ENCODE data around the gene GRAMD1C. TPM values are rescaled to one million over a fixed set of nuclear protein-coding genes. Genes with fewer than 3 reads are reported as not detected.

GRAMD1C gene
- total RNA-seq, 1 donor from 2014 or later = 21.7 TPM

GRCh38 chr3:113947372-113948014, 108.9 kb downstream of the GRAMD1C start, which contains the start of gene ZDHHC23:
ZDHHC23 (plus strand) TSS chr3:113948013; CDS start chr3:113948803, 790 bp downstream.
- peaks cover 10% of the 10 kb centered on the region for H3K27me3 Mint-ChIP-seq (ENCODE audit: unreplicated experiment)
- peaks cover 29% of the 10 kb centered on the region for H3K4me1 Mint-ChIP-seq (ENCODE audit: unreplicated experiment)
- H3K36me3 Mint-ChIP-seq (ENCODE audit: low read depth, unreplicated experiment) = peaks cover 4% of the 10 kb centered on the region
- no peaks in the 10 kb centered on the region for H3K9me3 Mint-ChIP-seq (ENCODE audit: unreplicated experiment)
- DNase-seq (ENCODE audit: low spot score) = peak; percentile 64
- peak within 1 kb of the TSS; percentile 91 for H3K4me3 Mint-ChIP-seq (ENCODE audit: unreplicated experiment)
- TF ChIP-seq, protein P1, sequence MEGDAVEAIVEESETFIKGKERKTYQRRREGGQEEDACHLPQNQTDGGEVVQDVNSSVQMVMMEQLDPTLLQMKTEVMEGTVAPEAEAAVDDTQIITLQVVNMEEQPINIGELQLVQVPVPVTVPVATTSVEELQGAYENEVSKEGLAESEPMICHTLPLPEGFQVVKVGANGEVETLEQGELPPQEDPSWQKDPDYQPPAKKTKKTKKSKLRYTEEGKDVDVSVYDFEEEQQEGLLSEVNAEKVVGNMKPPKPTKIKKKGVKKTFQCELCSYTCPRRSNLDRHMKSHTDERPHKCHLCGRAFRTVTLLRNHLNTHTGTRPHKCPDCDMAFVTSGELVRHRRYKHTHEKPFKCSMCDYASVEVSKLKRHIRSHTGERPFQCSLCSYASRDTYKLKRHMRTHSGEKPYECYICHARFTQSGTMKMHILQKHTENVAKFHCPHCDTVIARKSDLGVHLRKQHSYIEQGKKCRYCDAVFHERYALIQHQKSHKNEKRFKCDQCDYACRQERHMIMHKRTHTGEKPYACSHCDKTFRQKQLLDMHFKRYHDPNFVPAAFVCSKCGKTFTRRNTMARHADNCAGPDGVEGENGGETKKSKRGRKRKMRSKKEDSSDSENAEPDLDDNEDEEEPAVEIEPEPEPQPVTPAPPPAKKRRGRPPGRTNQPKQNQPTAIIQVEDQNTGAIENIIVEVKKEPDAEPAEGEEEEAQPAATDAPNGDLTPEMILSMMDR (IDR thresholded peaks at IDR 0.05; ENCODE audit: unreplicated experiment) = no peak
- peak within 1 kb of the TSS; percentile 32 for H3K27ac Mint-ChIP-seq (ENCODE audit: unreplicated experiment)

GRCh38 chr3:113948015-113948917, 109.7 kb downstream of the GRAMD1C start:
- TF ChIP-seq, protein P1 (IDR thresholded peaks at IDR 0.05; ENCODE audit: unreplicated experiment) = no peak
- peak overlapping the region; percentile 79 for H3K4me3 Mint-ChIP-seq (ENCODE audit: unreplicated experiment)
- H3K36me3 Mint-ChIP-seq (ENCODE audit: low read depth, unreplicated experiment) = peaks cover 8% of the 10 kb centered on the region
- no peak overlapping the region for H3K27ac Mint-ChIP-seq (ENCODE audit: unreplicated experiment)
- peak; percentile 38 for DNase-seq (ENCODE audit: low spot score)
- peaks cover 13% of the 10 kb centered on the region for H3K27me3 Mint-ChIP-seq (ENCODE audit: unreplicated experiment)
- H3K4me1 Mint-ChIP-seq (ENCODE audit: unreplicated experiment) = peaks cover 25% of the 10 kb centered on the region
- H3K9me3 Mint-ChIP-seq (ENCODE audit: unreplicated experiment) = no peaks in the 10 kb centered on the region

DNA sequence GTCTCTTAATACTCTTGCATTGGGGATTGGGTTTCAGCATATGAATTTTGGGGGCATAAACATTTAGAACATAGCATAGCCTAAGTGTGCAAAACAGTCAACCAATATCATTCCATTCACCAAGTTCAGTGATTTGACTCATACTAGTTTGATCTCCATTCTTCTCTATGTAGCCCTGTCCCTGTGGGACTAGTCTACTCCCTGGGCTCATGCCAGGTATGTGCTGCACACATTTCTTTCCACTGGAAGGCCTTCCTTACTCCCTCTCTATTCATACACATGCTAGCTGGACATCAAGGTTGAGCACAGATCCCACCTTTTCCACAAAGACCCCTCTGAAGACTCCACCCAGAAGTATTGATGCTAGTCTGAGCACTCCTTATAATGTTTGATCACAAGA, 114.3 kb downstream of the GRAMD1C start:
- Mint-ChIP-seq H3K4me1 (ENCODE audit: unreplicated experiment) (peaks cover 19% of the 10 kb centered on the region), H3K9me3 (ENCODE audit: unreplicated experiment) (no peaks in the 10 kb centered on the region), H3K36me3 (ENCODE audit: low read depth, unreplicated experiment) (peaks cover 27% of the 10 kb centered on the region), H3K27ac (ENCODE audit: unreplicated experiment) (peak overlapping the region; percentile 39), H3K4me3 (ENCODE audit: unreplicated experiment) (peak overlapping the region; percentile 79), H3K27me3 (ENCODE audit: unreplicated experiment) (peaks cover 12% of the 10 kb centered on the region)
- no peak for DNase-seq (ENCODE audit: low spot score)
- TF ChIP-seq, protein P1 (IDR thresholded peaks at IDR 0.05; ENCODE audit: unreplicated experiment) = no peak

- Mint-ChIP-seq H3K36me3 (ENCODE audit: low read depth, unreplicated experiment) (peaks cover 30% of the 10 kb centered on the region), H3K27ac (ENCODE audit: unreplicated experiment) (peak overlapping the region; percentile 65), H3K9me3 (ENCODE audit: unreplicated experiment) (no peaks in the 10 kb centered on the region), H3K27me3 (ENCODE audit: unreplicated experiment) (peaks cover 12% of the 10 kb centered on the region), H3K4me1 (ENCODE audit: unreplicated experiment) (peaks cover 17% of the 10 kb centered on the region), H3K4me3 (ENCODE audit: unreplicated experiment) (peak overlapping the region; percentile 57)
- peak; percentile 15 for DNase-seq (ENCODE audit: low spot score)
- TF ChIP-seq, protein P1 (IDR thresholded peaks at IDR 0.05; ENCODE audit: unreplicated experiment) = no peak
Observed at GRCh38 chr3:113953677-113954076, 115.1 kb downstream of the GRAMD1C start.
